ENCODE data around the gene SLC25A38. TPM values are rescaled to one million over a fixed set of nuclear protein-coding genes. Genes with fewer than 3 reads are reported as not detected.

The SLC25A38 gene, protein sequence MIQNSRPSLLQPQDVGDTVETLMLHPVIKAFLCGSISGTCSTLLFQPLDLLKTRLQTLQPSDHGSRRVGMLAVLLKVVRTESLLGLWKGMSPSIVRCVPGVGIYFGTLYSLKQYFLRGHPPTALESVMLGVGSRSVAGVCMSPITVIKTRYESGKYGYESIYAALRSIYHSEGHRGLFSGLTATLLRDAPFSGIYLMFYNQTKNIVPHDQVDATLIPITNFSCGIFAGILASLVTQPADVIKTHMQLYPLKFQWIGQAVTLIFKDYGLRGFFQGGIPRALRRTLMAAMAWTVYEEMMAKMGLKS
- total RNA-seq (2014; rRNA removed) (29.7 and 32.0 TPM in 2 replicates), Bru-seq, nascent RNA (percentile 87 among the genes with signal in this experiment), BruChase-seq, experiment 1, labeled RNA remaining after a 6-hour chase (percentile 94 among the genes with signal in this experiment), BruChase-seq, experiment 2, labeled RNA remaining after a 2-hour chase (percentile 93 among the genes with signal in this experiment)
- long read RNA-seq, transcript SLC25A38-201 (7 exons, 2,147 nt) = major isoform, 87 of 120 reads
- long read RNA-seq, partial matches to known transcripts = 2 of 120 reads
- long read RNA-seq, other reads (novel, unspliced or antisense) = 31 of 120 reads

DNA sequence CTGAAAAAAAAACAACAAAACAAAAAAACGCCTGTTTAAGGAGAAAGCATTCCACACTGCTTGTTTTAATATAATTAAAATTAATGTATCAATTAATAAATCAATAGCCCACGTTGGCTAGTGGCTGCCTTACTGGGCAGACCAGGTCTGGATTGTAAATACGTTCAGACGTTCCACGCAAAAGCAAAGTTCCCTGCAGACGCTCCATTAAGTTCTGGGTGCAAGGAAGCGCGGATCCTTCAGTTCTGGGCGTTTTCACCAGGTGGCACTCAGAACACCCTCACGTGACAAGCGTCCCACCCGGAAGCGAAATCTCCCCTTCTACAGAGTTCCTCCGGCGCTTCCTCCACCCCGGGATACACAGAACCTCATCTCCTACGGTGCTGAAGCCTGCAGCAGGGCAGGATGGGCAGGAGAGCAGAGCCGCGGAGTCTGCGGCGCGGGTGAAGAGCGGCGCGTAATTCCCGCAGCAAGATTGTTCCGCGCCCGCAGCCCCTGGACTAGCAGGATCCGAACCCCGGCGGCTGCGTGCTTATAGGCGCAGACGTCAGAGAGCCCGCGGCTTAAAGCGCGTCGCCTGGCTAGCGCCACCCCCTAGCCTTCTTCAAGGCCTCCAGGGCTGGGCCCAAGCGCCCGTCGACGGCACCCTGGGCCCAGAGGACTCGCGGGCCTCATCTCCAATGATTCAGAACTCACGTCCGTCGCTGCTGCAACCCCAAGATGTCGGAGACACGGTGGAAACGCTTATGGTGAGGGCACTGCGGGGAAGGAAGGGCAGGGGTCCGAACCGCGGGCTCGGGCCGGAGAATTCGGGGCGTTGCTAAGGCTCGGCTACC, at the start of gene SLC25A38:
SLC25A38 (plus strand) TSS at position 326 of the 836 bp plus-strand sequence; CDS start at position 681, 355 bp downstream.
- TF ChIP-seq, protein P1, sequence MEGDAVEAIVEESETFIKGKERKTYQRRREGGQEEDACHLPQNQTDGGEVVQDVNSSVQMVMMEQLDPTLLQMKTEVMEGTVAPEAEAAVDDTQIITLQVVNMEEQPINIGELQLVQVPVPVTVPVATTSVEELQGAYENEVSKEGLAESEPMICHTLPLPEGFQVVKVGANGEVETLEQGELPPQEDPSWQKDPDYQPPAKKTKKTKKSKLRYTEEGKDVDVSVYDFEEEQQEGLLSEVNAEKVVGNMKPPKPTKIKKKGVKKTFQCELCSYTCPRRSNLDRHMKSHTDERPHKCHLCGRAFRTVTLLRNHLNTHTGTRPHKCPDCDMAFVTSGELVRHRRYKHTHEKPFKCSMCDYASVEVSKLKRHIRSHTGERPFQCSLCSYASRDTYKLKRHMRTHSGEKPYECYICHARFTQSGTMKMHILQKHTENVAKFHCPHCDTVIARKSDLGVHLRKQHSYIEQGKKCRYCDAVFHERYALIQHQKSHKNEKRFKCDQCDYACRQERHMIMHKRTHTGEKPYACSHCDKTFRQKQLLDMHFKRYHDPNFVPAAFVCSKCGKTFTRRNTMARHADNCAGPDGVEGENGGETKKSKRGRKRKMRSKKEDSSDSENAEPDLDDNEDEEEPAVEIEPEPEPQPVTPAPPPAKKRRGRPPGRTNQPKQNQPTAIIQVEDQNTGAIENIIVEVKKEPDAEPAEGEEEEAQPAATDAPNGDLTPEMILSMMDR (conservative IDR thresholded peaks at IDR 0.05; ENCODE audit: low read depth, low read length) = peak; percentile 28; the same call in 1 of the 2 replicates
- no peak for TF ChIP-seq EZH2phosphoT487 (IDR thresholded peaks at IDR 0.05; ENCODE audit: borderline replicate concordance, low read length)
- intact Hi-C loops (cut with micrococcal nuclease) = loop anchor here (5.0 to 10.0 kb wide), 3 partner anchors 176 to 1248 kb away; partner anchors contain the start of genes ACAA1 and MYD88
- peak within 1 kb of the TSS; percentile 96 for H3K4me2 ChIP-seq (ENCODE audit: low read length)
- TSS peak; percentile 72 for BruUV-seq (replicated peaks)
- H2AFZ ChIP-seq (ENCODE audit: low read length) = peak within 1 kb of the TSS; percentile 82
- peak; percentile 81 for ATAC-seq
- H4K20me1 ChIP-seq (ENCODE audit: low read length) = peaks cover 39% of the 10 kb centered on the region
- H3K9me3 ChIP-seq (ENCODE audit: low read length) = no peaks in the 10 kb centered on the region
- peak within 1 kb of the TSS; percentile 73 for H3K4me3 ChIP-seq (ENCODE audit: low read length)
- H3K4me1 ChIP-seq (ENCODE audit: insufficient read depth, low read length) = peaks cover 23% of the 10 kb centered on the region
- H3K9me2 ChIP-seq (replicated peaks; ENCODE audit: low read length) = no peaks in the 10 kb centered on the region
- POLR2A ChIA-PET (ENCODE audit: unreplicated experiment) = no interaction called here
- no peaks in the 10 kb centered on the region for H3K36me3 ChIP-seq (ENCODE audit: low read depth, low read length)
- peaks cover 41% of the 10 kb centered on the region for H3K79me2 ChIP-seq (ENCODE audit: low read length)
- H3K9ac ChIP-seq (ENCODE audit: low read length) = peak within 1 kb of the TSS; percentile 83
- DNase-seq = peak; percentile 84
- H3K27ac ChIP-seq (ENCODE audit: low read length) = peak within 1 kb of the TSS; percentile 66
- H3K27me3 ChIP-seq (ENCODE audit: low read length) = no peaks in the 10 kb centered on the region
- CTCF ChIA-PET = no interaction called here
- no peaks in the 10 kb centered on the region for H3F3A ChIP-seq (ENCODE audit: low read length, unreplicated experiment)

DNA sequence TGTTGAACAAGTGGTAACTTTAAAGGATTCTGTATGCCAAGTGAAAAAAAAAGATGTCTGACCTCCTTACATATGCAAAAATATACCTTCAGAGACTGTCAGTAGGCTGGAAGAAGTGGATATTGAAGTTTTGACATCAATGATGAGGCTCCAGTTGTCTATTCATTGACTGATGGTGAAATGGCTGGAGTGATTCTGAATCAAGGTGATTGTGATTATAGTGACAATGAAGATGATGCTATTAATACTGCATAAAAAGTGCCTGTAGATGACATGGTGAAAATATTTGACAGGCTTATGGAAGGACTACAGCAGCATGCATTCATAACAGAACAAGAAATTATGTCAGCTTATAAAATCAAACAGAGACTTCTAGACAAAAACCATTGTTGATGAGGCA, 49.6 kb upstream of the SLC25A38 start:
- Histone ChIP-seq H3K9me2 (replicated peaks; ENCODE audit: low read length) (0 out of 2 replicates have a peak, but pooled peaks cover 5% of the 10 kb centered on the region), H3F3A (ENCODE audit: low read length, unreplicated experiment) (no peaks in the 10 kb centered on the region), H3K4me3 (ENCODE audit: low read length) (no peak overlapping the region), H3K27me3 (ENCODE audit: low read length) (peaks cover 13% of the 10 kb centered on the region; the same call in 1 of the 2 replicates), H3K9me3 (ENCODE audit: low read length) (no peaks in the 10 kb centered on the region), H3K4me1 (ENCODE audit: insufficient read depth, low read length) (no peaks in the 10 kb centered on the region), H3K9ac (ENCODE audit: low read length) (no peak overlapping the region), H3K27ac (ENCODE audit: low read length) (no peak overlapping the region), H2AFZ (ENCODE audit: low read length) (no peak overlapping the region), H3K36me3 (ENCODE audit: low read depth, low read length) (no peaks in the 10 kb centered on the region), H3K4me2 (ENCODE audit: low read length) (no peak overlapping the region), H4K20me1 (ENCODE audit: low read length) (no peaks in the 10 kb centered on the region), H3K79me2 (ENCODE audit: low read length) (no peaks in the 10 kb centered on the region)
- no TSS peak for BruUV-seq (replicated peaks)
- intact Hi-C loops (cut with micrococcal nuclease) = no loop called here
- ATAC-seq (no peak), DNase-seq (no peak)
- POLR2A ChIA-PET (ENCODE audit: unreplicated experiment) = no interaction called here
- no peak for TF ChIP-seq EZH2 (IDR thresholded peaks at IDR 0.05; ENCODE audit: low read length, unreplicated experiment)
- TF ChIP-seq, protein P1 (conservative IDR thresholded peaks at IDR 0.05; ENCODE audit: low read depth, low read length) = no peak
- TF ChIP-seq EZH2phosphoT487 (IDR thresholded peaks at IDR 0.05; ENCODE audit: borderline replicate concordance, low read length) = no peak
- CTCF ChIA-PET = no interaction called here

Data from PC-3 (cell line).